ENCODE data around the gene SLCO2B1.

DNA sequence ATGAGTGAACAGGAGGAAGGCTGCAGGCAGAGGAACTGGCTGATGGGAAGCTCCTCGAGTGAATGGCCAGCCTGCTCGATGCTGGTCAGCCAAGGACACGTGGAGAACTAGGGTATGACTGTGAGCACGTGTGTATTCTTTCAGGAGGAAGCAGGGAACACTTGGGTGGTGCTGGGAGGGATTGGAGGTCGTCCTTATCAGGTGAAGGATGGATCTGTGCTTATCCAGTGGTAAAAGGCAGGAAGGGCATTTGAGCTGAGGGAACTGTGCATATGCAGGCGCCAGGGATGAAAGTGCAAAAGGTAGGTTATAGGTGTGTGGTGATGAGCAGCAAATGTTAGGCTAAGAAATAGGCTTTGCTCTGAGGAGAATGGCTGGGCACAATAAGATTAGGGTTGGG lies 9.7 kb upstream of the SLCO2B1 start:
- TF ChIP-seq, protein P1, sequence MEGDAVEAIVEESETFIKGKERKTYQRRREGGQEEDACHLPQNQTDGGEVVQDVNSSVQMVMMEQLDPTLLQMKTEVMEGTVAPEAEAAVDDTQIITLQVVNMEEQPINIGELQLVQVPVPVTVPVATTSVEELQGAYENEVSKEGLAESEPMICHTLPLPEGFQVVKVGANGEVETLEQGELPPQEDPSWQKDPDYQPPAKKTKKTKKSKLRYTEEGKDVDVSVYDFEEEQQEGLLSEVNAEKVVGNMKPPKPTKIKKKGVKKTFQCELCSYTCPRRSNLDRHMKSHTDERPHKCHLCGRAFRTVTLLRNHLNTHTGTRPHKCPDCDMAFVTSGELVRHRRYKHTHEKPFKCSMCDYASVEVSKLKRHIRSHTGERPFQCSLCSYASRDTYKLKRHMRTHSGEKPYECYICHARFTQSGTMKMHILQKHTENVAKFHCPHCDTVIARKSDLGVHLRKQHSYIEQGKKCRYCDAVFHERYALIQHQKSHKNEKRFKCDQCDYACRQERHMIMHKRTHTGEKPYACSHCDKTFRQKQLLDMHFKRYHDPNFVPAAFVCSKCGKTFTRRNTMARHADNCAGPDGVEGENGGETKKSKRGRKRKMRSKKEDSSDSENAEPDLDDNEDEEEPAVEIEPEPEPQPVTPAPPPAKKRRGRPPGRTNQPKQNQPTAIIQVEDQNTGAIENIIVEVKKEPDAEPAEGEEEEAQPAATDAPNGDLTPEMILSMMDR (IDR thresholded peaks at IDR 0.05 in 4 of 5, conservative IDR thresholded peaks at IDR 0.05 in 1 of 5) = no peak
- no peak for TF ChIP-seq POLR2A (IDR thresholded peaks at IDR 0.05)

Data from gastrocnemius medialis (tissue), 4 donors.